Activated T-cell treated with anti-CD3 and anti-CD28 coated beads, Interleukin-2, amount 50 U/mL, for 24 hours (primary cell): Measurements from ENCODE around the gene PRAMEF9.
"Not testable (repeated sequence)": the region's sequence is repeated elsewhere in the genome, so short reads cannot be mapped to it uniquely, and the experiment has no call there.

Source experiments
- DNase-seq: peaks from one replicate; pipeline ENCODE4 v3.0.0-alpha.2; 2020
- H3K27ac Mint-ChIP-seq: 2 replicates; pipeline ENCODE4 v1.8.0; 2020; ENCODE audit warnings: mild to moderate bottlenecking, mixed read lengths
- H3K27me3 Mint-ChIP-seq: 2 replicates; pipeline ENCODE4 v1.8.0; 2020; ENCODE audit warnings: mixed read lengths
- H3K36me3 Mint-ChIP-seq: 2 replicates; pipeline ENCODE4 v1.8.0; 2020; ENCODE audit warnings: low read depth, mixed read lengths
- H3K4me1 Mint-ChIP-seq: 2 replicates; pipeline ENCODE4 v1.8.0; 2020; ENCODE audit warnings: low read depth, mixed read lengths
- H3K4me3 Mint-ChIP-seq: 2 replicates; pipeline ENCODE4 v1.8.0; 2020; ENCODE audit warnings: mild to moderate bottlenecking, moderate library complexity, mixed read lengths
- H3K9me3 Mint-ChIP-seq: 2 replicates; pipeline ENCODE4 v1.8.0; 2020; ENCODE audit warnings: mixed read lengths

The PRAMEF9 gene

DNA sequence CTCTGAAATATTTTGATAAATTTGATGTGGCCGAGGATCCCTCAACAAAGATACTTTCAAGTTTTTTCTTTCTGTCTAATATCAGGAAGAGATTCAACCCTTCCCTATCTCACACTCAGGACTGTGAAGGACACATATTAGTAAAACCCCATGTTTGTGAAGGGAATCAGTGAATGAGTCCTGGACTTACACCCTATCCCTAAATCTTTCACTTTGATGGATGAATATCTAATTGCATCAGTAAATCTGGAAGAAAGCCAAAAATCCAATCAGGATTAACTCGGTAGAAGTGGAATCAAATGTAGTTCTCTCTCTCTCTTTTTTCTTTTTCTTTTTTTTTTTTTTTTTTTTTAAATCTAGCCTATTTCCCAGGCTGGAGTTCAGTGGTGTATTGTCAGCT, at the start of gene PRAMEF9:
Gene PRAMEF9 (plus strand): TSS at position 301 of the 400 bp plus-strand sequence. CDS start 3,433 bp downstream, outside the sequence.
- H3K9me3 Mint-ChIP-seq, H3K36me3 Mint-ChIP-seq, H3K4me1 Mint-ChIP-seq, H3K27ac Mint-ChIP-seq, DNase-seq, H3K4me3 Mint-ChIP-seq, H3K27me3 Mint-ChIP-seq: not testable (repeated sequence)

GRCh38 chr1:13155909-13156308, 15.7 kb upstream of the PRAMEF9 start, which contains the start of gene PRAMEF26:
PRAMEF26 (minus strand) TSS chr1:13156009; CDS start chr1:13153095, 2,914 bp downstream.
- not testable (repeated sequence) for H3K27ac Mint-ChIP-seq, DNase-seq, H3K4me1 Mint-ChIP-seq, H3K27me3 Mint-ChIP-seq, H3K9me3 Mint-ChIP-seq, H3K36me3 Mint-ChIP-seq, H3K4me3 Mint-ChIP-seq

DNA sequence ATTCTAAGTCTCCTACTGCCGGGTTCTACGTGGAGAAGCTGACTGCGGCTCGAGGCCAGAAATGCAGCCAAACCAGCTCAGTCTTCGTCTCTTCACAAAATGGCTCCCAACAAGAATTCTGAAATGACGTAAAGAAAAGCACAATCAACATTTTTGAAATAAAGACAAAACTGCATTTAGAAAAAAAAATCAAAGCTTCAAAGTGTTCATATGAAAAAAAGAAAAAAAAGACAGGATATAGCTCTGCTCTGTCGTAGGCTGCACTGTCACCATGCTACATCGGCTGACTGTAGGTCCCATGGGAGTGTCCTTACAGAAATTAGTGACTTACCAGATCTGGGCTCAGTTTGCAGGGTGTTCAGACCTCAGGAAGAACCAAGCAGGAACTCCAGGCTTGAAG, 6.1 kb upstream of the PRAMEF9 start, which contains the start of gene HNRNPCL4:
Gene HNRNPCL4 (minus strand): TSS at position 101 of the 400 bp plus-strand sequence. CDS start 164 bp downstream, outside the sequence.
- not testable (repeated sequence) for H3K4me1 Mint-ChIP-seq, DNase-seq, H3K27ac Mint-ChIP-seq, H3K36me3 Mint-ChIP-seq, H3K4me3 Mint-ChIP-seq, H3K27me3 Mint-ChIP-seq, H3K9me3 Mint-ChIP-seq

DNA sequence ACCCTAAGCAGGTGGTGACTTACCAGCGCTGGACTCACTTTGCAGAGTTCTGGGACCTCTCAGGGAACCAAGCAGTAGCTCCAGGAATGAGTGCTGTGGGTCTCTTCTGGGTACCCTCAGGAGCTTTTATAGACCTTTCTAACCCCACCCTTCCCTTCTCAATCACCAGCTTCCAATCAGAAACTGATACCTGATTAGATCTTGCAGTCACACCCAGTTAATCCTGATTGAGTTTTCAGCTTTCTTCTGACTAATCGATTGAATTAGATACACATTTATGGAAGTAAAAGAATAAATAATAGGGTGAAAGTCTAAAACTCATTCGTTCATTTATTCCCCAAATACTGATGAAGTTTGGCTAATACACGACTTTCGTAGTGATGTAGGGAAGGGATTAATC, 29.7 kb downstream of the PRAMEF9 start, which contains the start of gene PRAMEF13:
Gene PRAMEF13 (minus strand): TSS at position 101 of the 400 bp plus-strand sequence. CDS start 1,820 bp downstream, outside the sequence.
- not testable (repeated sequence) for H3K4me1 Mint-ChIP-seq, H3K36me3 Mint-ChIP-seq, H3K9me3 Mint-ChIP-seq, H3K27ac Mint-ChIP-seq, H3K27me3 Mint-ChIP-seq, H3K4me3 Mint-ChIP-seq, DNase-seq

- H3K4me1 Mint-ChIP-seq, H3K27me3 Mint-ChIP-seq, DNase-seq, H3K9me3 Mint-ChIP-seq, H3K36me3 Mint-ChIP-seq, H3K27ac Mint-ChIP-seq, H3K4me3 Mint-ChIP-seq: not testable (repeated sequence)
Measured at GRCh38 chr1:13208712-13209111, 37.1 kb downstream of the PRAMEF9 start.

GRCh38 chr1:13216619-13217018, 45.0 kb downstream of the PRAMEF9 start:
- H3K36me3 Mint-ChIP-seq, DNase-seq: not testable (repeated sequence)

DNA sequence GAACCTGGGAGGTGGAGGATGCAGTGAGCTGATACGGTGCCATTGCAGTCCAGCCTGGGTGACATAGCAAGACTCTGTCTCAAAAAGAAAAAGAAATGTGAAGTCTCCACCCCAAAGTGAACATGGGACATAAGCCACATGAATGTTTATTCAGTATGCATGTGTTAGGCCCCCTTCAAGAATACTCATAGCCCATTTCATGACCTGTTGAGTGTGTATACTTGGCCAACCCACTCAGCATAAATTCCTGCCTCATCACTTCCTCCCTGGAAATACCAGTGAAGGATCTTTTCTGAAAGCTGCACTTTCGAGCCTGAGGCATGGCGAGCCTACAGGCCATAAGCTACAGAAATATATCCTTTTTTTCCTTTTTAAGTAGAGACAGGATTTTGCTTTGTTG, 47.6 kb downstream of the PRAMEF9 start:
- H3K27ac Mint-ChIP-seq, H3K27me3 Mint-ChIP-seq, H3K4me3 Mint-ChIP-seq, H3K36me3 Mint-ChIP-seq, DNase-seq, H3K4me1 Mint-ChIP-seq, H3K9me3 Mint-ChIP-seq: not testable (repeated sequence)

More at GRCh38 chr1:13216619-13217018, 45.0 kb downstream of the PRAMEF9 start:
- H3K9me3 Mint-ChIP-seq, H3K27ac Mint-ChIP-seq, H3K4me1 Mint-ChIP-seq, H3K27me3 Mint-ChIP-seq, H3K4me3 Mint-ChIP-seq: not testable (repeated sequence)

DNA sequence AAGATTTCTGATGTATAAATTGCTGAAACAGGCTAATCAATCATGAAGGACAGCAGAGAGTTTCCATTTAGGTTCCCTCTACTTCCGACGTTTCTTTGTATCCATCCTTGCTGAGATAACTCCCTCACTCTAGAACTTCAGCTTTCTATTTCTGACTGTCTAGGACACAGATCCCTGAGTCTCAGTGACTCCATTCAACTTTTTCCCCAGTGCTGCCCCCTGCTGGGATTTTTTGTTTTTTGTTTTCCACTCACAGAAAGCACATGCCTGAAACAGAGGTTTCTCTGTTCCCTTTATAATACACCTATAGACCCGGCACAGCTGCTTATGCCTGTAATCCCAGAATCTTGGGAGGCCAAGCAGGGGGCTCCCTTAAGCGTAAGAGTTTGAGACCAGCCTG, 51.1 kb downstream of the PRAMEF9 start:
- not testable (repeated sequence) for DNase-seq, H3K4me1 Mint-ChIP-seq, H3K4me3 Mint-ChIP-seq, H3K27me3 Mint-ChIP-seq, H3K27ac Mint-ChIP-seq, H3K36me3 Mint-ChIP-seq, H3K9me3 Mint-ChIP-seq

- H3K27me3 Mint-ChIP-seq, result peaks cover 14% of the 10 kb centered on the region
- no peak for DNase-seq
- H3K36me3 Mint-ChIP-seq, result no peaks in the 10 kb centered on the region
- H3K9me3 Mint-ChIP-seq, result no peaks in the 10 kb centered on the region
- H3K4me3 Mint-ChIP-seq, result no peak overlapping the region
- no peaks in the 10 kb centered on the region for H3K4me1 Mint-ChIP-seq
- H3K27ac Mint-ChIP-seq, result no peak overlapping the region
Measured at GRCh38 chr1:13224480-13225060, 52.9 kb downstream of the PRAMEF9 start.

- not testable (repeated sequence) for H3K4me1 Mint-ChIP-seq, H3K4me3 Mint-ChIP-seq, H3K9me3 Mint-ChIP-seq, DNase-seq, H3K27ac Mint-ChIP-seq, H3K36me3 Mint-ChIP-seq
- peaks cover 20% of the 10 kb centered on the region for H3K27me3 Mint-ChIP-seq
Measured at GRCh38 chr1:13225675-13226204, 54.1 kb downstream of the PRAMEF9 start, which contains the start of gene PRAMEF18. PRAMEF18 (minus strand) TSS chr1:13226154; CDS start chr1:13226106, 48 bp downstream.

- H3K9me3 Mint-ChIP-seq, H3K27ac Mint-ChIP-seq, DNase-seq, H3K4me1 Mint-ChIP-seq, H3K36me3 Mint-ChIP-seq, H3K4me3 Mint-ChIP-seq: not testable (repeated sequence)
- peaks cover 23% of the 10 kb centered on the region for H3K27me3 Mint-ChIP-seq
Measured at GRCh38 chr1:13227271-13228055, 55.8 kb downstream of the PRAMEF9 start.

DNA sequence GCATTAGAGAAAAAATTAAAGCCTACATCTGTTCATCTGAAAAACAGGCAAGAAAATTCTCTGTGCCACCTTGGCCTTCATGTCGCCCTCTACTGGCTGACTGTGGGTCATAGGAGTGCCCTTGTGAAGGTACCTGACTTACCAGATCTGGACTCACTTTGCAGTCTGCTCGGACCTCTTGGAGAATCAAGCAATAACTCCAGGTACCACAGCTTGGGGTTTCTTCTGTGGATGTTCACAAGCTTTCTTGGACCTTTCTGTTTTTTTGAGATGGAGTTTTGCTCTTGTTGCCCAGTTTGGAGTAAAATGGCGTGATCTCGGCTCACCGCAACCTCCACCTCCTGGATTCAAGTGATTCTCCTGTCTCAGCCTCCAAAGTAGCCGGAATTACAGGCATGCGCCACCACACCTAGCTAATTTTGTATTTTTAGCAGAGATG, 56.7 kb downstream of the PRAMEF9 start:
- Mint-ChIP-seq H3K27me3 (peaks cover 23% of the 10 kb centered on the region), H3K27ac (no peak overlapping the region), H3K4me1 (no peaks in the 10 kb centered on the region), H3K9me3 (no peaks in the 10 kb centered on the region), H3K36me3 (no peaks in the 10 kb centered on the region), H3K4me3 (no peak overlapping the region)
- no peak for DNase-seq
